ENCODE measurements around the gene ZC3H18.

Gene ZC3H18

DNA sequence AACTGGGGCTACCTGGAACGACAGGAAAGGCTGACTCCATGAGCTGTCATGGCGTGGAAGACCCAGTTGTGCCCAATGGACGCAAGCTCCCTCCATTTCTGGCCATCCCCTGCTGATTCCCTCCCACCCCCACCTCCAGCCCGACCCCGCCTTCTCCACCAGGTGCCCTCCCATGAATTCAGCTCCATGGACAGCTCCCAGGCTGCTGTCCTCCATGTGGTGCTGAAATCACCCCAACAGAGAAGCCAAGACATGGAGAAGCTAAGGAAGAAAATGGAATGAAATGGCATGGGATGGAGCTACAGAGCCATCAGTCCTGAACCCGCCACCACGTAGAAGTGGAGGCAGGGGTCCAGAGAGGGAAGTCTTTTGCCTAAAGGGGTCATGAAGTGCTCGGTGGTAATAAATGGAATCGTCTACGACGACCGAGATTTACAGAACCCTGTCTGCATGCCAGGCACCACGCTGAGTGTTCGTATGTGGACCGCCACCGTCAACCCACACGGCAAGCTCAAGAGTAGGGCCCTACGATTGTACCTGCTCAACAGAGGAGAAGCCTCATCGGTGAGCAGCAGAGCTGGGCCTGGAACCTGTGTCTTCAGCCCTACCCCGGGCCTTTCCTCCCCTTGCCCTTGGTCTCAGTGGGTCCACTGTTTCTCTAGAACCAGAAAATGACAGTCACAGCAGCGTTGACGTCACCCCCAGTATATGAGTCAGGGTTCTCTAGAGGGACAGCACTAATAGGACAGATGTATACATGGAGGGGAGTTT is 9.3 kb upstream of the ZC3H18 start:
- no peak for TF ChIP-seq JUND (IDR thresholded peaks at IDR 0.05; ENCODE audit: low read depth)
- in situ Hi-C loops (cut with HindIII; ENCODE audit: low pct_unique_long_range_greater_than_20kb, low sequenced_read_pairs) = no loop called here
- DNase-seq (ENCODE audit: low read depth in 1 of 2, low spot score in 1 of 2) = peak in 1 of 2 experiments; percentile 90

DNA sequence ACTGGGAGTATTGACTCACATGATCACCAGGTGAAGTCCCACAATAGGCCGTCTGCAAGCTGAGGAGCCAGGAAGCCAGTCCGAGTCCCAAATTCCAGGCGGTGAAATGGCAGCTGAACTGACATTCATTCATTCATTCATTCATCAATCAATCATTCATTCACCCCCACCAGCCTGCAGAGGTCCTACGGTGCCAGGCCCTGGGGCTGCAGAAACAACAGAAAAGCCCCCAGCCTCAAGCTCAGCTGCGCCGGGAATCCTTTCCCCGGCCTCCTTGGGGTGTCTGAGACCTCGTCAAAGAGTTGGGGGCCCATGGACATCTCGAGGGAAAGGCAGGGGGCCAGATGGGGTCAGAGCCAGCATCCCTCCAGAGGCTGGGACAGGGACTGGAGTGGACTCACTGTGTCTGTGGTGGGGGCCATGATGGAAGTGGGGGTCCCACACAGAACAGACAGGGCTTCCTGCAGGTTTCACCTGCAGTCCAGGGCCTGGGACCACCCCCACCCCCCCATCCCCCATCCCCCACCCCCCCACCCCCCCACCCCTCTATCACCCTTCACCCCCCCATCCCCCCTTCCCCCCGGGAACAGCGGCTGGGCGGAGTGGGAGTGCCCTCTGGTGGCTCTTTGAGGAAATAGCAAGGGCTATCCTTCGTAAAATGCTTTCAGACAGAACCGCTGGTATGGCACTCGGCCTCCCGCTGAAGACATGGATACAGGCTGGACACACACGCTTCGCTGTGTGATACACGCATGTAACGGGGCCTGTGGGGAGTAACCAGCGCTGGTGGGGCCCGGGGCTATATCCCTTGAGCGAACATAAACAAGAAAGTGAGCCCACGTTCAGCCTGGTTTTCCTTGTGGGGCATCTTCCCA is 8.5 kb upstream of the ZC3H18 start:
- in situ Hi-C loops (cut with HindIII; ENCODE audit: low pct_unique_long_range_greater_than_20kb, low sequenced_read_pairs) = no loop called here
- peak in 1 of 2 experiments; percentile 82 for DNase-seq (ENCODE audit: low read depth in 1 of 2, low spot score in 1 of 2)
- no peak for TF ChIP-seq JUND (IDR thresholded peaks at IDR 0.05; ENCODE audit: low read depth)

DNA sequence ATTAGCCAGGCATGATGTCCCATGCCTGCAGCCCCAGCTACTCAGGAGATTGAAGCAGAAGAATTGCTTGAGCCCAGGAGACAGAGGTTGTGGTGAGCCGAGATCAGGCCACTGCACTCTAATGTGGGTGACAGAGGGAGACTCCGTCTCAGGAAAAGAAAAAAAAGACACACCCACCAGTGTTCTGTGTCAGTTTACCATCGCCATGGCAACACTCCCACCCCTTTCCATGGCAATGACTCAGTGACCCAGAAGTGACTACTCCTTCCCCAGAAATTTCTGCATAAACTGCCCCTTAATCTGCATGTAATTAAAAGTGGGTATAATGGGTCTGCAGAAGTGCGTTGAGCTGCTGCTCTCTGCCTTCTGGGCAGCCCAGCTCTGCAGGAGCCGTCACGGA is 4.0 kb upstream of the ZC3H18 start:
- in situ Hi-C loops (cut with HindIII; ENCODE audit: low pct_unique_long_range_greater_than_20kb, low sequenced_read_pairs) = no loop called here
- no peak for TF ChIP-seq JUND (IDR thresholded peaks at IDR 0.05; ENCODE audit: low read depth)
- peak in 1 of 2 experiments; percentile 38 for DNase-seq (ENCODE audit: low read depth in 1 of 2, low spot score in 1 of 2)

DNA sequence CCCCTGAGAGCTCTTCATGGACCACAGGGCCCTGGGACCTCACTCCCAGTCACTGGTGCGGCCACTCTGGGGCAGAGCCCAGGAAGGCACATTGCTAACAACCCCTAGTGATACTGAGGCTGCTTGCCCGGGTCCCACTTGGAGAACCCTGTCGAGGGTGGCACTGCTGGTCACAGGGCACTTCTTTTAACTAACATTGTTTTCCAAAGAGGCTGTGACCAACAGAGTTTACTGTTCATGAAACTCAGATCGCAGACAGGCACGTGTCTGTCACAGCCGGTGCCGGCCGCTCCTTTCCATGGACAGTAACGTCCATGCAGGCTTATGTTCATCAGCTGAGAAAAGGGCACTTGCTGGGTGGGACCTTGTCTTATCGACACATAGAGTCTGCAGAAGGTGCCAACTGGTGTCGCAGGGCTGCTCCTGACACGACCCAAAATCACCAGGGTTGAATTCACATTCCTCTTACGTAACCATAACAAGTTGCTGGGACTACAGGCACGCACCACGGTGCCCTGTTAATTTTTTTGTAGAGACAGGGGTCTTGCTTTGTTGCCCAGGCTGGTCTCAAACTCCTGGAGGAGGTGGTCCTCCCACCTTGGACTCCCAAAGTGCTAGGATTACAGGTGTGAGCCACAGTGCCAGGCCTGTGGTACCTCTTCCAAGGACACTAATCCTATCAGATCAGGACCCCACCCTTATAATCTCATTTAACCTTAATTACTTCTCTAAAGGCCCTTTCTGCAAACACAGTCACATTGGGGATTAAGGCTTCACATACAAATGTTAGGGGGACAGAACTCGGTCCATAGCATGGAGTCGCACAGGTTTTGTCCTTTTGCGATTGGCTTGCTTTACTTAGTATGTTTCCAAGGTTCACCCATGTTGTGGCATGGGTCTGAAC is 1.2 kb upstream of the ZC3H18 start:
- no peak for DNase-seq (ENCODE audit: low read depth in 1 of 2, low spot score in 1 of 2)
- in situ Hi-C loops (cut with HindIII; ENCODE audit: low pct_unique_long_range_greater_than_20kb, low sequenced_read_pairs) = no loop called here
- TF ChIP-seq JUND (IDR thresholded peaks at IDR 0.05; ENCODE audit: low read depth) = no peak

DNA sequence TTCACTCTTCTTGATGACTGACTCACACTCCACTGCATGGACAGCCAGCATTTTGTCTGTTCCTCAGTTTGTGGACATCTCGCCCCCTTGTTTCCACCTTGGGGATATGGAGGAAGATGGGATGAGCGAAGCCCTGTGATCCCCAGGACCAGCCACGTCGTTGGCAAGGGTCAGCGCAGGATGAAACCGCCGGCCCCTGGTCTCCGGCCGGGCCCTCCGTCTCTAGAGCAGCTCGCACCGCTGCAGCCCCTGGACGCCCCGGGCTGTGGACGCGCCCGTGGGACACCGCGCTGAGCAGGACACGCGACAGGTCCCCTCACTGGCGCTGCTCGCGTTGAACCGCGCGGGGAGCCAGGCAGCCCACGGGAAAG is 604 bp upstream of the ZC3H18 start:
- DNase-seq (ENCODE audit: low read depth in 1 of 2, low spot score in 1 of 2) = no peak
- in situ Hi-C loops (cut with HindIII; ENCODE audit: low pct_unique_long_range_greater_than_20kb, low sequenced_read_pairs) = no loop called here
- TF ChIP-seq JUND (IDR thresholded peaks at IDR 0.05; ENCODE audit: low read depth) = no peak

DNA sequence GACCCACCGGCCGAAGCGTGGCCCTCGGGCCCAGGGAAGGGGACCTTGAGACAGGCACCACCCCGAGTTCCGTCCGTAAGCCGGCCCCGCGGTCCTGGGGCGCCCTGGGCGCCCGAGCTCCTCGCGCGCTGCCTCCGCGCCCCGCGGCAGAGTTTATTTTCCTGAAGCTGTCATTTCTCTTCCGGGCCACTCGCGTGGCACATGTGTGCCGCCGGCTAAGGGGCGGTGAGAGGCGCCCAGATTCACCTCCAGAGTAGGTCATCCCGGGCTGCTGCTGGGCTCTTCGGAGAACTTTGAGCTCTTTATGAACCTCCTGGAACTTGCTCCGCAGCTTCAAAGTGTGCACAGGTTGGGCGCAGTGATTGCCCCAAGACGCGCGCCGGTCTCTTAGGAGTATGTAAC is 489 bp downstream of the ZC3H18 start:
- in situ Hi-C loops (cut with HindIII; ENCODE audit: low pct_unique_long_range_greater_than_20kb, low sequenced_read_pairs) = no loop called here

DNA sequence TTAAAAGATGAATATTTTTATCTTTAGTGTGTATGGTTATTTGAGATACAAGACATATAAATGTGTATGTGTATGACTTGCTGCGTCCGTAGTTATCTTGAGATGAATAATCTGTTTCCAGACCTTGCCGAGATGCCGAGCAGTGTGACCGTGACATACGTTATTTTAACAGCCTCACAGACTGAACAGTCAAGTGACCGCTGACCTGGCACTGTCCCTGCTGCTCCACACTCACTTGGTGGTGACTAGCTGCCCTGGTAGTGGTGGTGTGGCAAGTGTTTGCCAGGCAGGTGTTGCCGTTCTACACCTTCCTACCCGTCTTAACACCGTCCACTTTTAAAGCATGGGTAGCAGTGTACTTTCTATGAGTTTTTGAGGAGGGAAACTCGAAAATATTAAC is 5.0 kb downstream of the ZC3H18 start:
- DNase-seq (ENCODE audit: low read depth in 1 of 2, low spot score in 1 of 2) = no peak
- in situ Hi-C loops (cut with HindIII; ENCODE audit: low pct_unique_long_range_greater_than_20kb, low sequenced_read_pairs) = no loop called here
- TF ChIP-seq JUND (IDR thresholded peaks at IDR 0.05; ENCODE audit: low read depth) = no peak

More for the DNA sequence above, 489 bp downstream of the ZC3H18 start:
- TF ChIP-seq JUND (IDR thresholded peaks at IDR 0.05; ENCODE audit: low read depth) = no peak
- peak in 1 of 2 experiments; percentile 47 for DNase-seq (ENCODE audit: low read depth in 1 of 2, low spot score in 1 of 2)

DNA sequence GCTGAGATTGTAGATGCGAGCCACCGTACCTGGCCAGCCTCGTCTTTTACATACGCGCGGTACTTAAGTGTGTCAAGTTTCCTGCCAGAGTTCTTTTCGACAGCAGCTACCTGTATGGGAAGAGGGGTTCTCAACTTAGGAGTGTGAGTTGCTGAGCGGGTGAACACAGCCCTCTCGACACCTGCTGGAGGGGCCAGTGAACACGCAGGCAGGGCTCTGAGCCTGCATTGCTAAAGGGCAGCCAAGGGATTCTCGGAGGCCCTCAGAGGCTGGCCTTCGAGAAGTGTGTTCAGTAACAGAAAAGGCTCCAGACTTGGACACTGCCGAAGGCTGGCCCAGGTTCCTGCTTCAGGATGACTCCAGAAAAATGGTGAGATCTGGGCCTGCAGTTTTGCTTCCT is 6.1 kb downstream of the ZC3H18 start:
- in situ Hi-C loops (cut with HindIII; ENCODE audit: low pct_unique_long_range_greater_than_20kb, low sequenced_read_pairs) = no loop called here
- no peak for DNase-seq (ENCODE audit: low read depth in 1 of 2, low spot score in 1 of 2)
- no peak for TF ChIP-seq JUND (IDR thresholded peaks at IDR 0.05; ENCODE audit: low read depth)

DNA sequence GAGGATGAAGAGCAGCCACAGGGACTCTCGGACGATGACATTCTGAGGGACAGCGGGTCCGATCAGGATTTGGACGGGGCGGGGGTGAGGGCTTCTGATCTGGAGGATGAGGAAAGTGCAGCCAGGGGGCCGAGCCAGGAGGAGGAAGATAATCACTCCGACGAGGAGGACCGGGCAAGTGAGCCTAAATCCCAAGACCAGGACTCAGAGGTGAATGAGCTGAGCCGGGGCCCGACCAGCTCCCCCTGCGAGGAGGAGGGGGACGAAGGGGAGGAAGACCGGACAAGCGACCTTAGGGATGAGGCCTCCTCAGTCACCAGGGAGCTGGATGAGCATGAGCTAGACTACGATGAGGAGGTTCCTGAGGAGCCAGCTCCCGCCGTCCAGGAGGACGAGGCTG is 7.0 kb downstream of the ZC3H18 start:
- DNase-seq (ENCODE audit: low read depth in 1 of 2, low spot score in 1 of 2) = no peak
- in situ Hi-C loops (cut with HindIII; ENCODE audit: low pct_unique_long_range_greater_than_20kb, low sequenced_read_pairs) = no loop called here
- TF ChIP-seq JUND (IDR thresholded peaks at IDR 0.05; ENCODE audit: low read depth) = no peak

DNA sequence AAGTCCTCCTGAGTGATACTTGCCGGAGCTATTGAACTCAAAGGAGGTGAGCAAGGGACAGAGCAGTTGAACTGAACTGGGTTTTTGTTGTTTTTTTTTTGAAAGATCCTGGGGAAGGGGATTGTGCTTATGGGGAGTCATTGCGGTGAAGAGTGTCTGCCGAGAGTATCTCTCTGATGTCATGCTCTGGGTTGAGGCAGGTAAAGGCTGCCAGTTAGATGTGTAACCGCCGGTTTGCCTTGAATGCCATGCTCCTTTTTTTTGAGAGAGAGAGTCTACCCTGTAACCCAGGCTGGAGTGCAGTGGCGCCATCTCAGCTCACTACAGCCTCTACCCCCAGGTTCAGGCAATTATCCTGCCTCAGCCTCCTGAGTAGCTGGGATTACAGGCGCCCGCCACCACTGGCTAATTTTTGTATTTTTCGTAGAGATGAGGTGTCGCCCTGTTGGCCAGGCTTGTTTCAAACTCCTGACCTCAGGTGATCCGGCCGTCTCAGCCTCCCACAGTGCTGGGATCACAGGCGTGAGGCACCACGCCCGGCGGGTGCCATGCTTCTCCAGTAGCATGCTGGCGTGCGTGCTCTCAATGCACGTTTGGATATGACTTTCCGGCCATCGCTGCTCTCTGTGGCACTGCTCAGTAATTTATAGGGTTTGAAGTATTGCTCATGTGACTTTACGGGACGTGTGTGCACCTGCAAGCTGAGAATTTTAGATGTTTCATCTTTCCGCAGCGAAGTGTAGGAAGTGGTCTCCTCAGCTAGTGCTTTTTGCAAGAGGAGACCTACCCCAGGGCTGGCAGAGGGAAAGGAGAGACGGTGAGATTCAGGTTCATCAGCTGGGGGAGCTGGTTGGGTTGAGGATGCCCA is 8.5 kb downstream of the ZC3H18 start:
- TF ChIP-seq JUND (IDR thresholded peaks at IDR 0.05; ENCODE audit: low read depth) = no peak
- in situ Hi-C loops (cut with HindIII; ENCODE audit: low pct_unique_long_range_greater_than_20kb, low sequenced_read_pairs) = no loop called here
- DNase-seq (ENCODE audit: low read depth in 1 of 2, low spot score in 1 of 2) = no peak

DNA sequence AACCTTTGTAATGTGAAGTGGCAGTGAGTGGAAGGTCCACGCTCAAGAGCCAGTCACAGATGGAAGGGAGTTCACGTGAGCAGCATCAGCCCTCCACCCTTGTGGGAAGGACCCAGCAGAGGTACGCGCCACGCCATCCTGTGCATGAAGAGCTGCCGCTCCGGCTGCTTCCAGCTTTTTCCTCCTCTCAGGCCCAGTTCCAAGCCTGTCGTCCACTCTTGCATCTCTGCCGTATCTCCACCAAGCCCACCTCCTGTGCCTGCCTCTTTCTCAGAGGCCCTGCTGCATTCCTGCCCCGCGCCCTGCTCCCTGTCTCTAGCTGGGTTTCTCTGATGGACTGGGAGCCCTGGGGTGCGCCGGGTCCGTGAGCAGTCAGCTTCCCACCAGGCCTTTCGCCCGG is 10.2 kb downstream of the ZC3H18 start:
- no peak for DNase-seq (ENCODE audit: low read depth in 1 of 2, low spot score in 1 of 2)
- in situ Hi-C loops (cut with HindIII; ENCODE audit: low pct_unique_long_range_greater_than_20kb, low sequenced_read_pairs) = no loop called here
- TF ChIP-seq JUND (IDR thresholded peaks at IDR 0.05; ENCODE audit: low read depth) = no peak

All from T47D (cell line).